GM21576 (cell line): Measurements from ENCODE around the gene GNAZ.

Experiments used
- ATAC-seq: cut with Tn5 transposase; IDR thresholded peaks from one replicate; pipeline ENCODE4 v1.9.1; 2021; ENCODE audit warnings: mild to moderate bottlenecking, moderate library complexity; ENCODE audit not compliant: unreplicated experiment

GNAZ gene

GRCh38 chr22:23063539-23064380 is 6.6 kb upstream of the GNAZ start:
- ATAC-seq: no peak

- no peak for ATAC-seq
These were observed 5.8 kb upstream of the GNAZ start for GRCh38 chr22:23064381-23065068.

- ATAC-seq: no peak
These were observed 5.3 kb upstream of the GNAZ start for GRCh38 chr22:23065069-23065451.

- ATAC-seq: no peak
These were observed 4.7 kb upstream of the GNAZ start for GRCh38 chr22:23065495-23066122.

GRCh38 chr22:23066200-23067022 is 3.9 kb upstream of the GNAZ start:
- no peak for ATAC-seq

GRCh38 chr22:23067023-23067650 is 3.2 kb upstream of the GNAZ start:
- no peak for ATAC-seq

GRCh38 chr22:23067691-23068090 is 2.6 kb upstream of the GNAZ start:
- no peak for ATAC-seq

- ATAC-seq: no peak
These were observed 2.1 kb upstream of the GNAZ start for GRCh38 chr22:23068096-23068831.

GRCh38 chr22:23068832-23069385 is 1.4 kb upstream of the GNAZ start:
- no peak for ATAC-seq

GRCh38 chr22:23069502-23070357 is 589 bp upstream of the GNAZ start:
- peak; percentile 66 for ATAC-seq

GRCh38 chr22:23071230-23072076 is 1.1 kb downstream of the GNAZ start:
- ATAC-seq: no peak

GRCh38 chr22:23072077-23072910 is 2.0 kb downstream of the GNAZ start:
- no peak for ATAC-seq

GRCh38 chr22:23072911-23073491 is 2.7 kb downstream of the GNAZ start:
- ATAC-seq: no peak

GRCh38 chr22:23073526-23074229 is 3.4 kb downstream of the GNAZ start:
- ATAC-seq: no peak

- ATAC-seq: no peak
These were observed 4.1 kb downstream of the GNAZ start for GRCh38 chr22:23074451-23074850.

- ATAC-seq: no peak
These were observed 4.7 kb downstream of the GNAZ start for GRCh38 chr22:23075050-23075449.
